Stimulated activated naive CD4-positive, alpha-beta T cell treated with Interleukin-2 at 50 U/mL for 16 hours (primary cell): ENCODE data around the gene ETV4.

ENCODE experiments used
- DNase-seq: peaks from one replicate; lab custom pipeline; 2025; lab: John Stamatoyannopoulos, UW

Gene ETV4

DNA sequence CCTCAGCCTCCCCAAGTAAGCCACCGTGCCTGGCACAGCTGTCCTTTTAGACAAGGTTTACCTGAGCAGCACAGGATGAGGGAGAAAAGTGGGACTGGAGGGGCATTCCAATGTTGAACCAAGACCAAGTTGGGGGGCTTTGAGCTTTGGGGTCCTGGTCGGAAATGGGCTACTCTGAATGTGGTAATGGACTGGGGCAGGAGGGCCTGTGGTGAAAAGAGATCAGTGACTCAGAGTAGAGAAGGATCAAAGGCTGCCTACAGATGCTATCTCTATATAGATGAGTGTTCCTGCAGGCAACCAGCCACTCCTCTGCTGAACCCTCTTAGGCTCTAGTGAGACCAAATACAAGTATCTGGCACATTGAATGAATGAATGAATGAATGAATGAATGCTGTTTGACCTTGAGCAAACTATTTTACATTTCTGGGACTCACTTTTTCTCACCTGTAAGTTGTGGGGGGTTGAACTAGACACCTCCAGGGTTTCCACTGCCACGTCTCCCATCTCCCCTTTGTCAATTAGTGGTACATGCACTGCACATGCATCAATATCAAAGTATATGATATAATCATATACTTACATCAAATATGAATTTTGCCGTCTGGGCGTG lies 26.3 kb upstream of the ETV4 start:
- no peak for DNase-seq

DNA sequence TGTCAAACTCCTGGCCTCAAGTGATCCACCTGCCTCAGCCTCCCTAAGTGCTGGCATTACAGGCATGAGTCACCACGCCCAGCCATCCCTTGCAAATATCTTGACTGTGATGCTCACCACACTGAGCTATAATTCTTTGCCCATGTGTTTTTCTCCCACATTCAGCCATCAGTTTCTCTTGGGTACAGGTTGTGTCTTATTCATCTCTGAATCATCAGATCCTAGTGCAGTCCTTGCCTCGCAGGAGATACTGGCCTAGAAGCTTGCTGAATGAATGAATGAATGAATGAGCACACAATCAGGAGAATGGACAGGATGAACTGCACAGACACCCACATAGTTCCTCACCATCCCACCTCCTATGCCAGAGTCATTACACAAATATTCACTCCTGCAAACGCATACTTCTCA lies 24.4 kb upstream of the ETV4 start:
- DNase-seq, result no peak

DNA sequence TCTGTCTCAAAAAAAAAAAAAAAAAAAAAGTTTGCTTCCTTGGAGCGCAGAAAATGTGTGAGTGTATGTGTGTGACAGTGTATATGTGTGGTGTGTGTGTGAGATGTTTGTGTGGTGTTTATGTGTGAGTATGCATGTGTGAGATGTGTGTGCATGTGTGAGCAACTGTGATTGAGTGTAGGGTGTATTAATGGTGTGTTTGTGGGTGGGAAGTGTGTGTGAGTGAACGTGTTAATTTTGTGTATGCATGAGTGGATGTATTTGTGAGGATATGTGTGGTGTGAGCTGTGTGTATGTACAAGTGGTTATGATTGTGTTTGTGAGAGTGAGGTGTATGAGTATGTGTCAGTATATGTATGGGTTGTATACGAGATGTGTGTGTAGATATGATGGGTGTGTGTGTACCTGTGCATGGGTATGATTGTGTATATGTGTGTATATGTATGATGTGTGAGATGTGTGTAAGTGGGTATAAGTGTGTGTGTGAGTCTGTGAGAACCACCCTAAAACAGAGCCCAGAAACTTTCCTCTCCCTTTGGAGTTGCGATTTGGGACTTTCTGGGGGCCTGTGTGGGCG lies 22.5 kb upstream of the ETV4 start:
- no peak for DNase-seq

DNA sequence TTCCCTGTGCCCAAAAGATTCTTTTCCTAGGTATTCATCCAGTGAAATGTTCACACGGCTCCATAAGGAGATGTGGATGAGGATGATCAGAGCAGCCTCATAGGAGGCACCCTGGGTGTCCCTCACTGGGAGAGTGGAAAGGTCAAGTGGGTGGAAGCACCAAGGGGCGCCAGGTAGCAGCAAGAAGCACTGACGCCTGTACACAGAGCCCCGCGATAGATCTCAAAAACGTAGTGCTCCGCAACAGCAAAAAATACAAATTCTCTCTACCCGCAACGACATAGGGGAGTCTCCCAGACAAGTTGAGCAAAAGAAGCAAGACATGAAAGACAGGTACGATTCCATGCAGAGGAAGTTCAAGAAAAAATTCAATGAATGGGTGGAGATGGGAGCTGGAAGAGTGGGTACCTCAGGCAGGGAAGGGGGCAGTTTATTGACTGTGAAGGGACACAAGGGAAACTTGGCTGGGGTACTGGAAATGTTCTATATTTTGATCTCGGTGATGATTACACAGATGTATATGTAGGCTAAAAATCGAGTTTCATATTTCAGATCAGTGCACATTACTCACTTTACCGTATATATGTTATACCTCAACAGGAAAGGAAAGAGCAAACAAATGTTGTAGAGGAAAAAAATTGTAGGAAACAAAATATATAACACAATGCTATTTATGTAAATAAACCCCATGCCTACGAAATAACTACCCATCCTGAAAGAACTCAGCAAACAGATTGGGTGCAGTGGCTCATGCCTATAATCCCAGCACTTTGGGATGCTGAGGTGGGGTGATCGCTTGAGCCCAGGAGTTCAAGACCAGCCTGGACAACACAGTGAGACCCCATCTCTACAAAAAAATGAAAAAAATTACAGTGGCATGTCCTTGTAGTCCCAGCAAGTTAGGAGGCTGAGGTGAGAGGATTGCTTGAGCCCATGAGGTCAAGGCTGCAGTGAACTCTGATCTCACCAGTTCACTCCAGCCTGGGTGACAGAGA lies 17.8 kb upstream of the ETV4 start:
- DNase-seq, result no peak

DNA sequence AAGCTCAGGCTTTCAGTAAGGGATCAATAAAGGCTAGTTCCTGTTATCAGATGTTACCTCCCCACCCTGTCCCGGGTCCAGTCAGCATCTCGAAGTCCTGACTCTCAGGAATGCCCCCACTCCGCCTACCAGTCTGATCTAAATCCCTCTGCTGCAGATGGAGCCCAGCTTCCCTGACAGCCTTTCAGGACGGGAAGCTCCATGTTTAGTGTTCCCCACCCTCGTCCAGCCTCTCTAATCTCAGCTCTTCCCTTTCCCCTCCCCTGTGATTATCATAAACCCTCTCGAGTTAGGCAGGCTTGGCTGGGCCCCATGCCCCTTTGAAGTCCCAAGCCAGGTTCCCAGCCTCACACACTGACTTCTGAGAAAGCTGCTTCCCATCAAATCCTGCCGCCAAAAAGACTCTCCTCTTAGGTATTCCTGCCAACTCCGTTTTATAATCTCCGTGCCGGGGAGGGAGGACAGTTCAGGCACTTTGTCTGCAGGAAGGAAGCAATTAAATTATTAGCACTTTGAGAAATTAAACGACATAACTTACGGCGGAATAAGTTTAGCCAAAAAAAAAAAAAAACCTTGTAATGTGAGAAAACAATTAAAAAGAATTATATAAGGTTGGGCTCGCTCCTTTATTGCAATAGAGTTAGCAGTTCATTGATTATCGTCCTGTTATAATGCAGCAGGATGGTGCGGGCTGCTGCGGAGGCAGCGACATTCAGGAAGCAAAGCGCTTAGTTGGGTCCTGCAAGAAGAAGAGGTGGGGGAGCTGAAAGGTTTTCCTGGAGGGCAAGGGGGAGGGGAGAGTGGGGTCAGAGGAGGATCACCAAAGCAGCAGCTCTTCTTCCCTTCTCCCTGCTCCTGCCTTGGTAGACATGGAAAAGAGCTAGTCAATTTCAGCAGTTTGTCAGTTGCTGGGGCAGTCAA lies 16.8 kb upstream of the ETV4 start:
- DNase-seq, result no peak

DNA sequence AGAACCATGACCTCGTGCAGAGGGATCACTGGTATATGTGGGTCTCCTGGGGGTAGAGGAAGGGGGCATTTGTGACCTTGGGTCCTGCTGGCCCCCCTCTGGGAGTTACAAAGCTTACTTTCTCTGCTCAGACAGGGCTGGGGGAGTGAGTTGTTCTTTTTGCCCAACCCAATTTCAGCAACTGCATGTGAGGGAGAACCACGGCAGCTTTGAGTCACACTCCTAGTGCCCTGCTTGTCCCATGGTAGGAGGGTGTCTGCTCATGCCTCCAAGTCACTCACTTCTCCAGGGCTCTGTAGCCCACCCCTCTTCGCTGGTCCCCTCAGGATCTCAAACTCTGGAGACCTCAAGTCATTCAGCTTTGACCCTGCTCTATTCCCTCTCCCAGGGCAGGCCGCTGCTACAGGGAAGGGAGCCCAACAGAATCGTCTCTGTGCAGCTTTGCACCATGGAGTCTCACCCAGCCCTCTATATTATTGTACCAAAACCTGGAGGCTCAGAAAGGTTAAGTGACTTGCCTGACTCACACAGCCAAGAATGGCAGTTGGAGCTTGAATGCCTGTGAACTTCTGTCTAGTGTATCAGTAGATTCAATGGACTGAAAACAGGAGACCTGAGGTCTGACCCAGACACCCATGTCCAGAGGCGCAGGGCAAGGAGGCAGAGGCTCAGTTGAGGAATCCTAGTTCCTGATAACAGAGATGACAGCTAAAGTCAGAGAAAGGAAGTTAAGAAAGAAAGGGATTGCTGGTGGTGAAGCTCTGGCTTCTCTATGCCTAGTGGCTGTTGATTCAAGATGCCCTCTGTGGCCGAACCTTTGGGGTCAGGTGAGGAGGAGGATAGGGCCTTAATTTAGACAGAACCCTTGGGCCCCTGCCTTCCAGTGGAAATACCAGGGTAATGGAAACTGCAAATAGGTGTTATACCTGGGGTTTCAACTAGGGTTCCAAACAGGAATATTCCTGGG lies 14.6 kb upstream of the ETV4 start:
- DNase-seq, result no peak

DNA sequence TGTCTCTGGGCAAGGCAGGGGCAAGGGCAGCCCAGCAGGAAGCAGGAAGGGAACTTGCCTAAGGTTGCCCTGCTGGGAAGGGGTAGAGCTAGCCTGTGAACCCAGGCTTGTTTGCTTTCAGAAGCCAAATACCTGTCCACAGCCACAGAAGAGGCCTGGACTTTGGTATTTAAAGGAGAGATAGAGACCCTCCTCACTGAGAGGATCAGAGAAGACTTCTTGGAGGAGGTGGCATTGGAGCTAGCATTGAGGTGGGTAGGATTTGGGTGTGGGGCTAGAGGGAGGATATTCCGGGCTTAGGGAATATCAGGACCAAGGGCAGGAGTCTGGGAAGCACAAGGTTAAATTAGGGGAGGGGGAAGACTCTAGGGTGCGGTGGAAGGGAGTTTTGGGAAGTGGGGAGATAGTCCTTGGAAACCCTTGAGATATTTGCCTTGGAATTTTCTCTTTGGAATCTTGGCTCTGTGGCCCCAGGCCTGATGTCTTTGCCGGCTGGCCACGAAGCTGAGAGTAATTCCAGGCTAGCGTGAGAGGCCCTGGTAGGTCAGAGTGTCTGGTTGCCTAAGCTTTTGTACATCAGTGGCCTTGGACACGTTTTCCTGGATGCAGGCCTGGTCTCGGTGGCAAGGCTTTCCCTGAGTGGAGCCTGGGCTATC lies 13.1 kb upstream of the ETV4 start:
- no peak for DNase-seq

GRCh38 chr17:43558805-43559160 lies 12.6 kb upstream of the ETV4 start:
- DNase-seq, result no peak

DNA sequence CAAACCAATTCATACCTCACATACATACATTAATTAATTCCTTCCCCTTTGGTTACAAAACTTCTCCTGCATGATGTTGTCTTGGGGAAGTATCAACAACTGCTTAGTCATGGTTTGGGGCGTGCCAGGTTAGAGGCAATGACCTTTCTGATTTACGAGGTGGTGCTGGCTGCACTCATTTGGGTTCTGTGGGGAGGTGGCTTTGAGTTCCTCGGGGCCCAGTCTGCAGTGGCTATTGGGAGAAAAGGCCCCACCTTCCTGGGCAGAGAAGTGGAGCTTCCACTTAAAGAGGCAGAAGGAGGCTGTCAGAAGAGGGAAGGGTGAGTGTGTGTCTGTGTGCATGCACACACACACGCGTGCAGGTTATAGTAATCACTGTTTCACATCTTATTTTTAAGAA lies 10.2 kb upstream of the ETV4 start:
- DNase-seq, result no peak

DNA sequence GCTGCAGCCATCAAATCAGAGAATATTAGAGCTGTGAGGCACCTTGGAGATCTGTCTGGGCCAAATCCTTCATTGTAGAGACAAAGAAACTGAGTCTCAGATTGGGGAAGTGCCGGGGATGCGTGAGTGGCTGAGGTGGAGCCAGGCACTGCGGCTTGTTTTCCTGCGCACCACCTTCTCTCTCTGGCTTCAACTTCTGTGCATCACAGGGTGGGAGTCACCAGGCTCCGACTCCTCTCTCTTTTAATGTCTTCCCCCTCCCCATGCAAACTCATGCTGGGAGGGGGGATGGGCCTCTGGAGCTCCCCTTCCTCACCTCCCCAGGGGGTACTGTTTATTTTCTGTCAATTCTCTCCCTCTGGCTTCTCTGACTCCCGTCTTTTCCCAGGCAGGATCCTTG lies 8.7 kb upstream of the ETV4 start:
- no peak for DNase-seq

- DNase-seq, result no peak
Measured at GRCh38 chr17:43553573-43553972, 7.4 kb upstream of the ETV4 start.

DNA sequence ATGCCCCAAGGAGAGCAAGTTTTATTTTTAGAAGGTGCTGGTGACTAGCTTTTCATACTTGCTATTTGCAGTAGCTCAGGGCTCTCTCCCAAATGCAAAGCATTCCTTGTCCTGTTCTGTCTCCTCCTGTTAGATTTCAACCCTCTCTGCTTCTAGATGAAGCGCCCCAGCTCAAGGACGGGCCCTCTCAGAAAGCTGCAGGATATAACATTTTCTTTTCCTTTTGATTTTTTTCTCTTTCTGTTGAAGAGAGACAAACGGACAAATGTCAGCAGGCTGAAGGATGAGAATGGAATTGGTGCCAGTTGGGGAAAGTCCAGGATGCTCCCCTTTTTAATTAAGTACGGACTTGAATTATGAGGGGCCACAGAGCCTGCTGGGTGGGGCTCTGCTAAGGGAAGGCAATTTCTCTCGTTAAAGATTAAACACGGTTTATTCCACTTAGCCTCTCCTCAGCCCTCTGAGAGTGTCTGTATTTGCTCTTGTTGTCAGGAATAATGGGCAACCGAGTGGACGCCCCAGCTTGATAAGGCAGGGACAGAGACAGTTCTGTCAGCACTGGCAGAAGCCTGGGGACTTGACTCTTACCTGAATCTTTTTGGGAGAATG lies 6.2 kb upstream of the ETV4 start:
- DNase-seq, result no peak

DNA sequence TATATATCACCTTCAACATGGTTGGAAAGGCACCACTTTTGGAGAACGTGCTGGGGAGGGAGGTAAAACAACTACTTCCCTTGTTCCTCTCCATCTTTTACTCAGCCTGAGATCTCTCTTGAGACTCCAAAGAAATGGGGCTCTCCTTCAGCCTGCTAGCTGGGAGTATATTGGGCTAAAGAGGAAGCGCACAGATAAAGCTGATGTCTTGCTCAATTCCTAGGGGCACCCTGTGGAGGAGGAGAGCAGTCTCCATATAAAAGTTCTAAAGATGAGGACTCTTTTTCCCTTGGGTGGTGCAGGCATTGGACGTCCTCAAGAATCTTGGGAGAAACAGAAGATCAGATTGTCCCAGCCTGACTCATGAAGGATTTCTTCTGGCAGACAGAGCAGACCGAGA lies 4.6 kb upstream of the ETV4 start:
- DNase-seq, result no peak

DNA sequence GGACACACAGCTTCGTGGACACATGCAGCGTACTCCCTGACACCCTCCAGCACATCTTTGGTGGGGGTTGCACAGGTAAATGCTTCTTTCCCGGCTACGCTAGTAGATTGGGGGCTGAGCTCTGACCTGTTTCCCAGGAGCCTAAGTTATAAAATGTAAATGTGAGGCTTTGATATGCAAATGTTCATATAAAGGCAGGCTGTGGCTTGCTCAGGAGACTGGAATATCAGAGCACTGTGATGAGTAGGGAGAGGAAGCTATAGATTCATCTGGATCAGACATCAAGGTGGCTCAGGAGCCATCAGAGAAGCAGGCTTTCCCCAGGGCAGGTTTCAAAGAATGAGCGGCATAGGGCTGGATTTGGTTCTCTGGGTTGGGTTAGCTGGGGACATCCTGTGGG lies 3.4 kb upstream of the ETV4 start:
- no peak for DNase-seq

DNA sequence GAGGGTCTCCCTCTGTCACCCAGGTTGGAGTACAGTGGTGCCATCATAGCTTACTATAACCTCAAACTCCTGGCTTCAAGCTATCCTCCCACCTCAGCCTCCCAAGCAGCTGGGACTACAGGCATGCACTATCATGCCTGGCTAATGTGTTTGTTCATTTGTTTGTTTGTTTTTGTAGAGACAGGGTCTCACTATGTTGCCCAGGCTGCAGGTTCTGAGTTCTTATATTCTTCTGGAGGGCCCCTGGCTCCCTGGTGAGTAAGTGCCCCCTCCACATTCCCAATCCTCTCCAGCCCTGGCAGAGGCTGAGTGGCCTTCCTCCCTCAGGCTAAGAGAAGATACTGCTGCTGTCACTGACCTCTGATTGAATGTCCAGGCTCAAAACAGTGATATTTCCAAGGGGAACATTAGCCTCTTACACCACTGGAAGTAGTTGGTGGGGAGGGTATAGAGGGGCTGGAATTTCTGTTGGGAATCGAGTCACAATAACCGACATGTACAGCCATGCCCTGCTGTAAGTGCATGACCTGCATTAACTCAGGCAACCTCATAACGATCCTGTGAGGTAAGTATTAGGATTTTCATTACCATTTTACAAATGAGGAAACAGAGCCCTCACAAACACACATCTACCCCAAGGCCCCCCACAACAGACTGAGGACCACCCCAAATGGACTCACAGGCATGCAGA lies 2.7 kb upstream of the ETV4 start:
- no peak for DNase-seq

- no peak for DNase-seq
Measured at GRCh38 chr17:43547659-43548256, 1.6 kb upstream of the ETV4 start.

GRCh38 chr17:43547189-43547550 lies 1.0 kb upstream of the ETV4 start:
- no peak for DNase-seq

DNA sequence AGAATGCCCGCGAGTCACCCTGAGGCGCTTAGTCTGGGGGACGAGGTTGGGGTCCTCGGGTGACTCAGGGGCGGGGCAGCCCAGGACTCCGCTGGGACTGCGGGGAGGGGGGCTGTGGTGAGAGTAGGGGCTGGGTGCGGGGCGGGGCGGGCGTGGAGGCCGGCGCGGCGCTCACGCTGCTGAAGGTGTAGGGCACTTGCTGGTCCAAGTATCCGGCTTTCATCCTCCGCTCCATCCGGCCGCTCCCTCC lies 832 bp downstream of the ETV4 start:
- peak; percentile 27 for DNase-seq
